GM23338 (cell line): ENCODE data around the gene STAT4. TPM values are rescaled to one million over a fixed set of nuclear protein-coding genes. Genes with fewer than 3 reads are reported as not detected.

ENCODE experiments used
- ATAC-seq: fragments of 200-7000 bp; cut with Tn5 transposase; 3 replicates; pipeline ENCODE4 v1.9.1; 2020
- DNase-seq: peaks from one replicate; pipeline ENCODE4 v3.0.0-alpha.2; 2015; ENCODE audit warnings: low spot score
- H2AFZ ChIP-seq: fragments of 200-600 bp; sonication (generic); 2 replicates; pipeline ENCODE4 v1.8.0; 2016; ENCODE audit warnings: antibody characterized with exemption, mild to moderate bottlenecking, moderate library complexity
- H3F3A ChIP-seq: fragments of 200-600 bp; sonication (generic); replicated peaks from 2 replicates; pipeline ENCODE4 v1.8.0; 2017; ENCODE audit warnings: antibody characterized with exemption, mixed run types, low read depth
- H3K27ac ChIP-seq: fragments of 200-600 bp; sonication (generic); 2 replicates; pipeline ENCODE4 v1.6.1; 2016; ENCODE audit warnings: low read depth
- H3K27me3 ChIP-seq: fragments of 200-600 bp; sonication (generic); 2 replicates; pipeline ENCODE4 v1.8.0; 2016; ENCODE audit warnings: mild to moderate bottlenecking, mixed run types, moderate library complexity; ENCODE audit not compliant: insufficient read depth
- H3K36me3 ChIP-seq: fragments of 200-600 bp; sonication (generic); 2 replicates; pipeline ENCODE4 v1.8.0; 2016; ENCODE audit warnings: mild to moderate bottlenecking; ENCODE audit not compliant: insufficient read depth
- H3K4me1 ChIP-seq: fragments of 200-600 bp; sonication (generic); 2 replicates; pipeline ENCODE4 v1.8.0; 2016; ENCODE audit warnings: mild to moderate bottlenecking, moderate library complexity; ENCODE audit not compliant: insufficient read depth
- H3K4me2 ChIP-seq: fragments of 200-600 bp; sonication (generic); 2 replicates; pipeline ENCODE4 v1.7.1; 2017; ENCODE audit warnings: mixed run types
- H3K4me3 ChIP-seq: fragments of 200-600 bp; sonication (generic); 2 replicates; pipeline ENCODE4 v1.6.1; 2016; ENCODE audit warnings: mixed run types
- H3K79me2 ChIP-seq: fragments of 200-600 bp; sonication (generic); replicated peaks from 2 replicates; pipeline ENCODE4 v1.8.0; 2017; ENCODE audit warnings: mild to moderate bottlenecking; ENCODE audit not compliant: insufficient read depth
- H3K9me2 ChIP-seq: fragments of 200-600 bp; sonication (generic); 2 replicates; pipeline ENCODE4 v1.8.0; 2017; ENCODE audit not compliant: insufficient read depth
- H4K20me1 ChIP-seq: fragments of 200-600 bp; sonication (generic); replicated peaks from 2 replicates; pipeline ENCODE4 v1.8.0; 2017; ENCODE audit warnings: mild to moderate bottlenecking; ENCODE audit not compliant: insufficient read depth
- H3K27ac Mint-ChIP-seq: 2 replicates; pipeline ENCODE4 v1.8.0; 2020; ENCODE audit warnings: inconsistent platforms, mild to moderate bottlenecking, moderate library complexity, mixed read lengths
- H3K27me3 Mint-ChIP-seq: 3 replicates; pipeline ENCODE4 v1.8.0; 2022; ENCODE audit warnings: low read depth, mild to moderate bottlenecking, moderate library complexity, mixed read lengths, inconsistent platforms; ENCODE audit not compliant: insufficient read depth, poor library complexity
- H3K36me3 Mint-ChIP-seq: 3 replicates; pipeline ENCODE4 v1.8.0; 2021; ENCODE audit warnings: low read depth, mild to moderate bottlenecking, inconsistent platforms, moderate library complexity, mixed read lengths
- H3K4me1 Mint-ChIP-seq: 3 replicates; pipeline ENCODE4 v1.8.0; 2020; ENCODE audit warnings: mild to moderate bottlenecking, inconsistent platforms, mixed read lengths
- H3K4me3 Mint-ChIP-seq: 3 replicates; pipeline ENCODE4 v1.8.0; 2021; ENCODE audit warnings: moderate library complexity, mild to moderate bottlenecking, inconsistent platforms, mixed read lengths
- H3K9me3 Mint-ChIP-seq: 3 replicates; pipeline ENCODE4 v1.8.0; 2020; ENCODE audit warnings: moderate library complexity, mild to moderate bottlenecking, inconsistent platforms, mixed read lengths
- CTCF ChIP-seq, 2 experiments: fragments of 200-600 bp in 1 of 2; sonication (generic) in 1 of 2; conservative IDR thresholded peaks; 2 replicates each; pipeline versions ENCODE4 v1.5.1 to v1.6.1; 2016 to 2017; ENCODE audit warnings: antibody characterized with exemption in 2 of 2, low read depth in 2 of 2, mild to moderate bottlenecking in 2 of 2, moderate library complexity in 1 of 2
- ETS1 ChIP-seq: IDR thresholded peaks from 2 replicates; pipeline ENCODE4 v1.6.1; 2016; ENCODE audit warnings: antibody characterized with exemption
- EZH2 ChIP-seq: fragments of 200-600 bp; sonication (generic); IDR thresholded peaks from one replicate; pipeline ENCODE4 v1.8.0; 2017; ENCODE audit warnings: antibody characterized with exemption, mild to moderate bottlenecking, low read depth; ENCODE audit not compliant: unreplicated experiment
- POLR2AphosphoS5 ChIP-seq: IDR thresholded peaks from 2 replicates; pipeline ENCODE4 v1.6.1; 2016; ENCODE audit warnings: antibody characterized with exemption, low read depth
- ZNF331 ChIP-seq: fragments of 250-450 bp; sonication (Bioruptor Pico); IDR thresholded peaks from 2 replicates; pipeline ENCODE4 v1.5.0; 2020; ENCODE audit warnings: low read depth, mild to moderate bottlenecking, moderate library complexity
- ZNF462 ChIP-seq: fragments of 250-450 bp; sonication (Bioruptor Pico); IDR thresholded peaks from 2 replicates; pipeline ENCODE4 v1.5.0; 2020; ENCODE audit warnings: mild to moderate bottlenecking, moderate library complexity
- long read RNA-seq: library from polyadenylated mRNA; unstranded; transcript quantifications from one replicate; pipeline ENCODE4 v2.0.0, GENCODE V29; 2020; ENCODE audit not compliant: unreplicated experiment
- polyA plus RNA-seq: library from polyadenylated mRNA; unstranded; fragments of >200 nt; fragmentation: Nextera tagmentation; extraction: Ambion mirVana; gene quantifications from 2 replicates; pipeline ENCODE4 v1.2.1, GENCODE V29; 2016
- total RNA-seq: library from RNA; depleted of rRNA; stranded (reverse); fragments of >200 nt; shearing (Covaris generic); gene quantifications from 2 replicates; pipeline ENCODE4 v1.2.3, GENCODE V29; 2014; rRNA removed

STAT4 gene
- 0.16 and 0.52 TPM in 2 replicates for total RNA-seq
- 0.30 and 0.86 TPM in 2 replicates for polyA plus RNA-seq
- long read RNA-seq, partial matches to known transcripts, result 0 of 1 reads
- long read RNA-seq, other reads (novel, unspliced or antisense), result 1 of 1 reads

- H3K79me2 ChIP-seq, result no peaks in the 10 kb centered on the region
- peak within 1 kb of the TSS; percentile 79 for H3K4me3 ChIP-seq
- no peaks in the 10 kb centered on the region for H3K9me3 Mint-ChIP-seq
- H3K27ac ChIP-seq, result no peak within 1 kb of the TSS
- no peaks in the 10 kb centered on the region for H3K36me3 Mint-ChIP-seq
- peak; percentile 45 for TF ChIP-seq POLR2AphosphoS5
- TF ChIP-seq EZH2, result no peak
- H3K4me1 Mint-ChIP-seq, result peaks cover 8% of the 10 kb centered on the region
- H3K36me3 ChIP-seq, result no peaks in the 10 kb centered on the region
- H3F3A ChIP-seq, result no peaks in the 10 kb centered on the region
- ATAC-seq (peak; percentile 98), DNase-seq (peak; percentile 87)
- H3K27ac Mint-ChIP-seq, result no peak within 1 kb of the TSS
- no peaks in the 10 kb centered on the region for H4K20me1 ChIP-seq
- H2AFZ ChIP-seq, result peak within 1 kb of the TSS; percentile 97
- H3K27me3 Mint-ChIP-seq, result peaks cover 4% of the 10 kb centered on the region
- peak within 1 kb of the TSS; percentile 94 for H3K4me2 ChIP-seq
- H3K9me2 ChIP-seq, result no peaks in the 10 kb centered on the region
- no peaks in the 10 kb centered on the region for H3K4me1 ChIP-seq
- peak within 1 kb of the TSS; percentile 75 for H3K4me3 Mint-ChIP-seq
- H3K27me3 ChIP-seq, result peaks cover 18% of the 10 kb centered on the region
These were observed at the start of gene STAT4 for GRCh38 chr2:191150600-191151330. Gene STAT4, minus strand, starts transcription at chr2:191150994. Its CDS starts 2,791 bp downstream, at chr2:191148203.

GRCh38 chr2:191199929-191200512 lies 49.2 kb upstream of the STAT4 start:
- no peak for DNase-seq
- no peaks in the 10 kb centered on the region for H3K36me3 ChIP-seq
- H3K4me2 ChIP-seq, result no peak overlapping the region
- H3K4me1 Mint-ChIP-seq, result peaks cover 9% of the 10 kb centered on the region
- no peaks in the 10 kb centered on the region for H3K4me1 ChIP-seq
- no peaks in the 10 kb centered on the region for H3F3A ChIP-seq
- no peaks in the 10 kb centered on the region; the same call in 1 of the 2 replicates for H3K9me2 ChIP-seq
- H3K27ac Mint-ChIP-seq, result no peak overlapping the region
- no peak for ATAC-seq
- H3K27ac ChIP-seq, result no peak overlapping the region
- no peak overlapping the region for H2AFZ ChIP-seq
- H4K20me1 ChIP-seq, result no peaks in the 10 kb centered on the region
- no peak overlapping the region for H3K4me3 Mint-ChIP-seq
- no peaks in the 10 kb centered on the region for H3K27me3 ChIP-seq
- H3K9me3 Mint-ChIP-seq, result no peaks in the 10 kb centered on the region
- no peaks in the 10 kb centered on the region for H3K27me3 Mint-ChIP-seq
- no peak overlapping the region for H3K4me3 ChIP-seq
- H3K36me3 Mint-ChIP-seq, result no peaks in the 10 kb centered on the region
- H3K79me2 ChIP-seq, result no peaks in the 10 kb centered on the region
- no peak for TF ChIP-seq ZNF331 (CRISPR knock-in tag)
- no peak for TF ChIP-seq ETS1
- no peak for TF ChIP-seq EZH2
- TF ChIP-seq ZNF462, result no peak
- TF ChIP-seq CTCF (conservative IDR thresholded peaks at IDR 0.05; ENCODE audit: low read depth in 2 of 2), result no peak
